Right hindlimb (tissue), 1 donor: ENCODE measurements around the gene LRRC49.
"Not testable (repeated sequence)": the region's sequence is repeated elsewhere in the genome, so short reads cannot be mapped to it uniquely, and the experiment has no call there.

ENCODE experiments used
- DNase-seq: peaks from one replicate; pipeline ENCODE4 v3.0.0-alpha.2; 2018

LRRC49 gene

DNA sequence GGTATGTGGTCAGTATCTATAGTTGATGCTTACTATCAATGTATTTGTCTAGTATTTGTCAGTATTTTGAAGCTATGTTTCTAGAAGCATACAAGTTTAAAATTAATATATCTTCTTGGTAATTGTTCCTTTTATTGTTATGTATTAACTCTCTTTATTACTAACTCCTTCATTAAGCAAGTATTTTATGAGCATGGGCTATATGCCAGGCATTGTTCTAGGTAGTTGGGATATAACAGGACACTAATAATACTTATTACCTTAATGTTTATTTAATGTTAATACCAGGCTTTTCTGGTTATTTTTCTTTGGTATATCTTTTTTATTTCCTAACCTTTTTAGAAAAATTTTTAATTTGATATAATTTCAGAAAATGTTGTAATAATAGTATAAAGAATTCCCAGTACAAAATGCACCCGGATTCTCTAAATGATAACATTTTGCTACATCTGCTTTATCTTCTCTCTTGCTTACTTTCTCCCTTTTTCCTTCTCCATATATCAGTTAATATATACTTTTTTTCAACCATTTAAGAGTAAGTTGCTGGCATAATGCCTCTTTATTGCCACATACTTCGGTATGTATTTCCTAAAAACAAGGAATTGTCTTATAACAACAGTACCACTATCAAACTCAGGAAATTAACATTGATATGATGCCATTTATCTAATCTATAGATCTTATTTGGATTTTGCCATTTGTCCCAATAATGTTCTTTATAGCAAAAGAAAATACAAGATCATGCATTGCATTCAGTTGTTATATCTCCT, 30.9 kb downstream of the LRRC49 start:
- DNase-seq: no peak

DNA sequence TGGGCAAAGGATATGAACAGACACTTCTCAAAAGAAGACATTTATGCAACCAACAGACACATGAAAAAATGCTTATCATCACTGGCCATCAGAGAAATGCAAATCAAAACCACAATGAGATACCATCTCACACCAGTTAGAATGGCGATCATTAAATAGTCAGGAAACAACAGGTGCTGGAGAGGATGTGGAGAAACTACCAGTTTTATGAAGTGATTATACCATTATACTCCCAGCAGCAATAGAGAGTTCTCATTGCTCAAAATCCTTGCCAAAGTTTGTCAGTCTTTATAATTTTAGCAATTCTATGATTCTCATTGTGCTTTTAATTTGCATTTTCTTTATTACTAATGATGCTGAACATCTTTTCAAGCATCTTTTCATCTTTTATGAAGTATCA, 34.3 kb downstream of the LRRC49 start:
- DNase-seq: not testable (repeated sequence)

DNA sequence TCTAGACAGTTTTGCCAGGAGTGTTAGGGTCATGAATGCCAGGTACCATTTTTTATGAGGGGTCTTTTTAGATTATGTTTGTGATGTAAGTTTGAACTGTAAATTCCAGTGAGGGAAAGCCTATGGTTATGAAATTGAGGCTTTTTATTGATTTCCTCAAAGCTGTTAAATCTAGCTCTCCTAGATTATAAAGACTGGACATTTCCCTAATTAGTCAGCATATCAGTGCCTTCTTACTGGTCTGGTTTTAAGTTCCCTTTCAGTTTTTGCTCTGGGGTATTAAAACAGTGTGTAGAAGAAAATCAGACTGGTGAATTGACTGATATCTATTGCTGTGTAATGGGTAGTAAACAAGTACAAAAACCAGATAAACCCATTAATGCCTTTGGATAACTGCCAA, 39.2 kb downstream of the LRRC49 start:
- DNase-seq: no peak

DNA sequence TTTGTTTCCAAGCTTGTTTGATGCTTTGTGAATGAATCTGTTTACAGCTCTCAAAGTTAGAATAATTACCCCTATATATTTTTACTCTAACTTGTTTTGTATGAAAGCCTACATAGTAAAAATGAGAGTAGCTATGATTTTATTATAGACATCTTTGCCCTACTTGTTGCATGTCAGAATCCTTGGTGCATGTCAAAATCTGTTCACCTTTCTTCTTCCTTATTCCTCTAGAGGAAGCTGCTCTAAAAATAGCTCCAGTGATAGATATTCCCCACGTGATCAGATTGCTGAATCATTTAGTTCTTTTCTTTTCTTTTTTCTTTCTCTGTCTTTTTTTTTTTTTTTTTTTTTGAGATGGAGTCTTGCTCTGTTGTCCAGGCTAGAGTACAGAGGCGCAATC, 39.8 kb downstream of the LRRC49 start:
- no peak for DNase-seq

DNA sequence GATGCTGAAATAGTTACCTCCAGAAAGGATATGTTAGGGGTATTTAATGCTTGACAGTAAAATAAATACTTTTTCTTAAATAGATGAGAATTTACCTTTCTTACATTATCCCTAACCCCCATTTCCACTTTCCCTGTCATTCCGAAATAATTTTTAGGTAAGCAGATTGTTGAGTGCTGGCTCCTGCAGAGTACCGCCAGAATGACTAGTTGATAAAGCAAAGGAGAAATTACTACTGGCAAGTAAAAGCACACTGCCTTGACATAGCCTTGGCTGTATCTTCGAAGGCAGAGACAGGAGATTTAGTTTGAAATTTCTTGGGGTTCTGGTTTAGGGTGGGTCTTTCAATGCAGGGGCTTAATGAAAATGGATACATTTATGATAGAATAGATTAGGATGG, 40.8 kb downstream of the LRRC49 start:
- no peak for DNase-seq

DNA sequence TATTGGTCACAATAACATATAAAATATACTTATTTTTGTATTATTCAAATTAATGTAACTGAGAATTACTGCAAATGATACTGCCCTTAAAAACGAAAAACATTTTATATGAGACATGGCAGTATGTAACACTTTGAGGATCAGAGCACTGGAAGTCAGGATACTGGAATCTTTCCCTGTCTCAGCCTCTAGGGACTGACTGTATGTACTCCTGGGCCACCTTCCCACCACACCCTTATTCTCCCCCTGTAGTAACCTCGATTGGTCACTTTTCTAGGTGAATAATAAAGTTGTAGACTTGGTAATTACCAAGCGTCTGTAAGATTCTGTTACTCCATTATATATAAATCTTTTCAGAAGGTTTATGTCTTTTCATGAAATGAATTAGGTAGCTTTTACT, 43.0 kb downstream of the LRRC49 start:
- no peak for DNase-seq

DNA sequence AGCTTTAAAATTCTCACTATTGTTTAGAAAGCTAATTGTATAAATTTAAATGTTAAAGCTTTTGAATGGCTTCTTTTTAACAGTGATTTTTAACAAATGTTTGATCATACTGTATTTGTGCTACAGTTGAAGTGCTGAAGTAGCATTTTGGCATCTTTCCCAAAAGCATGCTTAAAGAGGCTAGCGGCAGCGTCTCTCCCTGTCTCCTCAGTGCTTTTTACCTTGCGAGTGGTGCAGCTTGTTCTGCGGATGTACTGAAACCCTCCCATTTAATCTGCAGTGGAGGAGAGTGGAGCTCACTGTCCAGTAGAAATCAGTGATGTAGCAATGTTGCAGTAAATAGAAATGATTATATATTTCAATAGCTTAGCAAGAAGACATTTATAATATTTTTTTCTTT, 43.7 kb downstream of the LRRC49 start:
- DNase-seq: no peak

DNA sequence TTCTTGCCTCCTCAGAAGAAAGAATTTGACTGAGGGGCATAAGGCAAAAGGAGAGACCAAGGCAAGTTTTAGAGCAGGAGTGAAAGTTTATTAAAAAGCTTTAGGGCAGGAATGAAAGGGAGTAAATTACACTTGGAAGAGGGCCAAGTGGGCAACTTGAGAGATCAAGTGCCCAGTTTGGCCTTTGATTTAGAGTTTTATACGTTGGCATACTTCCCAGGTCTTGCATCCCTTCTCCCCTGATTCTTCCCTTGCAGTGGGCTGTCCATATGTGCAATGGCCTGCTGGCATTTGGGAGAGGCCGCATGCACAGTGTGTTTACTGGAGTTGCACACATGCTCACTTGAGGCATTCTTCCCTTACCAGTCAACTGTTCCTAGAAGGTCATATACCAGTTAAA, 50.7 kb downstream of the LRRC49 start:
- not testable (repeated sequence) for DNase-seq

DNA sequence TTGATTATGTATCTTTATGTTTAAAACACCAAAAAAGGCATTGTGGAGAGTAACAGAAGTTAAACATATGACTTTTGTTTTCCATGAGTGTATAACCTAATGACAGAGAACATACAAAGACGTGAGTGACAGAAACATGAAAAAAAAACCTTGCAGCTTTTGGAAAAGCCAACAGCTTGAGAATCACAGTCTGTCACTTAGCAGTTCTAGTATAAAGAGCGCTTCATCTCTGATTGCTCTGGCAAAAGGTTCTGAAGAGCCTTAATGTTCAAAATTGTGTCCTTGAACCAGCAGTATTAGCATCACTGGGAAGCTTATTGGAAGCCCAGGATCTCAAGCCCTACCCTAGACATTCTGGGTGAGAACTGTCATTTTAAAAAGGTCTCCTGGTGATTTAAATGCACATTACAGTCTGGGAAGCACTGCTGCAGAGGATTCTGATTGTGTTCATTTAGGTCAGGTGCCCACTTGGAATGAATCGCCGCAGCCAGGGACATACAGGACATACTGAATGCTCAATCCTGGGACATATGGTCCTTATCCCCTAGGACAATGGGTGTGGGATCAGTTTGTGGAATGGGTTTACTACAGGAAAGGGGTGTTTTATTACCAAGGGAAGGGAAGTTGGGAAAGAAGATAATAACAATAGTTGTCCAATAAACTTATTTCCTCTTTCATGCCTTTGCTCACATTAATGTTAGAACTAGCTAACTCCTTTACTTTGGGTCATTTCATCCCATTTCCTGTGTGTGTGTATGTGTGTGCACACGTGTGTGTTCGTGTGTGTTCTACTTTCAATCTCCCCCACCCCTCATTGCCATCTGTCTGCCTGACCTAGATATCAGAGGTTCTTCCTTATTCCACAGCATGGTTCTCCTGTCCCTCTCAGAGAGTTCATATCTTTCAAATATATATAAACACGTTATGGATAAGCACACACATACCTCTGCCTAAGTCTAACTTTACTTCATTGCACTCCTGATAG, 55.0 kb downstream of the LRRC49 start:
- no peak for DNase-seq

DNA sequence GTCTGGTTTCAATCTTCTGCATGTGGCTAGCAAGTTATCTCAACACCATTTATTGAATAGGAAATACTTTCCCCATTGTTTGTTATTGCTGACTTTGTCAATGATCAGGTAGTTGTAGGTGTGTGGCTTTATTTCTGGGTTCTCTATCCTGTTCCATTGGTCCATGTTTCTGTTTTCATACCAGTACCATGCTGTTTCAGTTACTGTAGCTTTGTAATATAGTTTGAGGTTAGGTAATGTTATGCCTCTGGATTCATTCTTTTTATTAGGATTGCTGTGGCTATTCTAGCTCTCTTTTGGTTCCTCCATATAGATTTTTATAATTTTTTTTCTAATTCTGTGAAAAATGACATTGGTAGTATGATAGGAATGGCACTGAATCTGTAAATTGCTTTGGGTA, 58.3 kb downstream of the LRRC49 start:
- DNase-seq: no peak

DNA sequence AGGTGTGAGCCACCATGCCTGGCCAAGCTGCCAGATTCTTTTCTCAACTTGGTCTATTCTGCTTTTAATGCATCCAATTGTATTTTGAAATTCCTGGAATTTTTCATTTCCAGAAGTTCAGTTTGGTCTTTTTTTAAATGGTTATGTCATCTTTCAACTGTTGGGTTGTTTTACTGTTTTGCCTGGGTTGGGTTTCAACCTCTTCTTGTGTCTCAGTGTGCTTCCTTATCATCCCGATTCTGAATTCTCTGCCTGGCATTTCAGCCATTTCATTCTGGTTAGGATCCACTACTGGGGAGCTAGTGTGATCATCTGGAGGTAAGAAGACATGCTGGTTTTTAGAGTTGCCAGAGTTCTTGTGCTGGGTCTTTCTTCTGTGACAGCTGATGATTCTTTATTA, 61.5 kb downstream of the LRRC49 start:
- DNase-seq: no peak

DNA sequence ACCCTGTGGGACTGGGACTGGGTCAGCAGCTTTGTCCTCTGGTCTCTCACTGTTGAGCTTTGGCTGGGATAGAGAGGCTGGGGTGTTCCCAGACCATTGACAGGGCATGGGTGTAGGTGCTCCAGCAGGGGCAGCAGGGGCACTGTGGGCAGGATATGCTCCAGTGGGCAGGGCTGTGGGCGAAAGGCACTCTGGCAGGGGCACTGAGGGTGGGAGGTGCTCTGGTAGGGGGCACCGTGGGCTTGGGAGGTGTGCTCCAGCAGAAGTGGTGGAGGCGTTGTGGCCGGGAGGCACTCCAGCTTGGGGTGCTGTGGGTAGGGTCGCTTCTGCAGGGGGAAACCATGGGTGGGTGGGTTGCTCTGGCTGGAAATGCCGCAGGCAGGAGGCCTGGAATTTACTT, 62.1 kb downstream of the LRRC49 start:
- no peak for DNase-seq

DNA sequence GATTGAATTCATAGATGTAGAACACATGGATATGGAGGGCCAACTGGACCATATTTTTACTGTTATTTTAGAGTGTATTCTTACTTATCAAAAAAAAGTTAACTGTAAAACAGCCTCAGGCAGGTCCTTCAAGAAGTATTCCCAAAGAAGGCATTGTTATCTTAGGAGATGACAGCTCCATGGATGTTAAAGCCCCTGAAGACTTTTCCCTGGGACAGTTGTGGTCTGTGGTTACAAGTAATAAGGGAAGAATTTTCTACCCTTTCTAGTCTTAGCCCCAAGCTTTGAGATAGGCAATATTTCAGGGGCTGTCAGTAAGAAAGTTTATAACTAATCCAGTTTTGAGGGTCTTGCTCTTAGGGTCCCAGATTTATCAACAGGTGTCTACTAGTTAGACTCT, 62.5 kb downstream of the LRRC49 start:
- DNase-seq: no peak

DNA sequence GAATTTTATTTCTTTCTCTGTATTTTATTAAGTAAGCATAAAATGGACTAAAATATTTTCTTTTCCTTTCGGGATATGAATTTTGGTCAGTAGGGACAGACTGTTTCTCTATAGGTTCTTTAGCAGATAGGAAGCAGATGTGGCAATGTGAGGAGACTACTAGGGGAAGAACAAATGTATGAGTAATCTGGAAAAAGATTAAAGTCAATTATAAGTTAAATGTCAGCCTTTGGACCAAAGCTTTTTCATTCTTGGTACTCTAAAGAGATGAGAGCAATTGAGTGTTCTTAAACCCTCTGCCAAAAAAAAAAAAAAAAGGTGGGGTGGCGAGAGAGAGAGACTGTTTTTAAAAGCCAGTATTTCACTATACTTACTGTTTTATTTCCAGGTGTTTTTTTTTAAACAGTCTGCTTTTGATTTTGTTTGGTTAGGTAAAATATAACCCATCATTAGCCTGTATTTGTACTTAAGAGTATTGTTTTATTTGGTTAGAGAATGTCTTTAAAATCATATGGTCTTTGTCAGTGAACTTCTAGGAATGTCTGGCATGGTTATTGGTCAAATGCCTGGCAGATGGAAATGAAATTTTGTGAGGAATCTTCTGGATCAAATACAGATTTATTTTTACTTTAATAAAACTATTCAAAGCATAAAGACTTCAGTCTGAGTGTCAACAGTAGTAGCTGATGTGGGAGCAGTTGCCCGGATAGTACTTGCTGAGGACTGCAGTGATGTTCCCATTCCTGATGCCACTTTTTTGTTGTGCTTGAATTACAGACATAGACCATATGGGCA, 63.8 kb downstream of the LRRC49 start:
- DNase-seq: no peak

DNA sequence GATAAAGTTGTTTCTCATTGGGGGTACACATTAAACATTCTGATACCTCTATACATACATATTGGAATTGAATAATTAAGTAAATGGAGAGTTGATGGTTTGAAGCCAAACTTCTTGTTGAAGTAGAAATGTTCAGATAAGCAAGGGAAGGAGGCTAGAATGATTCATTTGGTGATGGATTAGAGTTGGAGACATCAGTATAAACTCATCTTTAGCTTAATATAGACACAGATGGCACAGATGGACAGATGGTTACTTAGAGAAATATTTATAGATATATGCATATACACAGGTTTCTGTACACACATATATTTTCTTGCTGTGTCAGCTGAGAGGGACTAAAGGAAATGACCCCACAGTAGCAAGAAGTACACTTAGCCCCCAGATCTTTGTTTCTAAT, 69.5 kb downstream of the LRRC49 start:
- no peak for DNase-seq

DNA sequence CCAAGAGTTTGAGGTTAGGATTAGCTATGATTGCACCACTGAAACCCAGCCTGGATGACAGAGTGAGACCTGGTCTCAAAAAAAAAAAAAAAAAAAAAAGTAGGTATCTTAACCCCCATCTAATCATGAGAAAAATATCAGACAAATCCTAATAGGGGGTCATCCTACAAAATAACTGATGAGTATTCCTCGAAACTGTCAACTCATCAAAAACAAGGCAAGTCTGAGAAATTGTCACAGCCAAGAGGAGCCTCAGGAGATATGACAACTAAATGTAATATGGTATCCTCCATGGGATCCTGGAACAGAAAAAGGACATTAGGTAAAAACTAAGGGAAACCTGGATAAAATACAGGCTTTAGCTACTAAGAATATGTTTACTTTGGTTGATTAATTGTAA, 70.6 kb downstream of the LRRC49 start:
- no peak for DNase-seq

DNA sequence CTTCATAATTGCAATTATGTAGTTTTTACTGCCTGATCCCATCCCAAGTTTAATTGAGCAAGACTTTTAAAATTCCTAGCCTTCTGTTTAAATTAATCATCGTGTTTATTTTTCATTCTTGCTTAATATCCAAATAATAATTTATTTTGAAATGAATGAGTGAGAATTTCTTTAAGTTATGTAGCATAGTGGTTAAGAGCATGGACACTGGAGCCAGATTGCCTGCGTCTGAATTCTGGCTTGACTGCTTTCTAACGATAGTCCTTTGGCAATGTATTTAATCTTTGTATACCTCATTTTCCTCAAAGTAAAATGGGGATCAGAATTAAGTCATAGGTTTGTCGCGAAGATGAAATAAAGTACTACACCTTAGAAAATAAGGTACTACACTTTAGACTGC, 71.4 kb downstream of the LRRC49 start:
- no peak for DNase-seq

DNA sequence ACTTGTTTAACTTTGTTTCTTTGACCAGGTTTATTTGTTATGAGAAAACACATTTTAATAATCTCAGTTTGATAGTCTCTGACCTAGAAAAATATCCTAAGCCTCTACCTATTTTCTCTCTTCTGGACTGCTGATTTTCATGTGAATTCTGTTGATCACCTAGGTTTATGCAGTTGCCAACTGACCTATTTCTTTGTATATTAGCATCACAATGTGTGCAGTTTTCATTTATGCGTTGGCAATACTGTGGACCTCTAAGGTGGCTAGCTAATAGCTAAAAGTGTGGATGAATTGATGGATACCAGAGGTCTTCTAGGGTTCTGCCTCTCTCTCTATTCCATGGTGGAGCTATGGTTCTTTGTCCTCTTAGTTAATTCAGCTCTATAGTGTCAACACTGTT, 72.1 kb downstream of the LRRC49 start:
- DNase-seq: no peak

DNA sequence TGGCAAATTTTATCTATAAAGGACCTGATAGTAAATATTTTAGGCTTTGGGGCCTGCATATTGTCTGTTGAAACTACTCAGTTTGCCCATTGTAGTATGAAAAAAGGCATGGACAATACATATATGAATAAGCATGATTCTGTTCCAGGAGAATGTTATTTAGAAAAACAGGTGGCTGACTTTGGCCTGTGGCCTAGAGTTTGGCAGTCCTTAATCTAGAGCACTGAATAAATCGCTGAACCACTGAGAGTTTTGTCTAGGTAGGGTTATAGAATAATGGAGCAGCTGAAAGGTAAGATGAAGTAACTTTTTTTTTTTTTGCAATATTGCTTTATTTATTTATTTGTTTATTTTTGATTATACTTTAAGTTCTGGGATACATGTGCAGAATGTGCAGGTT, 75.0 kb downstream of the LRRC49 start:
- no peak for DNase-seq

DNA sequence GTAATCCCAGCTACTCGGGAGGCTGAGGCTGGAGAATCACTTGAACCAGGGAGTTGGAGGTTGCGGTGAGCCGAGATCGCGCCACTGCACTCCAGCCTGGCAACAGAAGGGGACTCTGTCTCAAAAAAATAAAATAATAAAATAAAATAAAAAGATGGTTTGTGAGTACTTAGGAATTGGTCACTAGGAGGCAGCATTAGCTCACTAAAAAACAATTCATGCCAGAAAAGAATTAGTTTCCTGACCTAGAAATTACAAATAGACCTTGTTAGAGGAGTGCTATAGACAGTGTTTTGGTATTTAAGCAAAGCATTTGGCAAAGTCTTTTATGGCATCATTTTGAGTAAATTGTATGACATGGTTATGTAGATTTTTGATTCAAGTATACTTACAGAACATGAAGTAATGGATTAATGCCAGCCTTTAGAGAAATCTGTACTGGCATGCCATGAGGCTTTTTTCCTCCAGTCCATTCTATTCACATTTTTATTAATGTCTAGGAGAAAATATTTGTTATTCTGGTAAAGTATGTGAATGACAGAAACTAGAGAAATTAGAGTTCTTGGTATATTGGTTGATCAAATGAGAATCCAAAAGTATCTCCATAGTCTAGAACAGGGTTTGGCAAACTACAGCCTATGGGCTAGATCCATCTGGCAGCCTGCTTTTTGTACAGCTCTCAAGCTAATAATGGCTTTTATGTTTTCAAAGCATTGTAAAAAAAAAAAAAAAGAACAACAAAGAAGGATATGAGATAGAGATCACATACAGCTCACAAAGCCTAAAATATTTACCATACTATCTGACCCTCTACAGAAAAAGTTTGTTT, 81.6 kb downstream of the LRRC49 start:
- no peak for DNase-seq

DNA sequence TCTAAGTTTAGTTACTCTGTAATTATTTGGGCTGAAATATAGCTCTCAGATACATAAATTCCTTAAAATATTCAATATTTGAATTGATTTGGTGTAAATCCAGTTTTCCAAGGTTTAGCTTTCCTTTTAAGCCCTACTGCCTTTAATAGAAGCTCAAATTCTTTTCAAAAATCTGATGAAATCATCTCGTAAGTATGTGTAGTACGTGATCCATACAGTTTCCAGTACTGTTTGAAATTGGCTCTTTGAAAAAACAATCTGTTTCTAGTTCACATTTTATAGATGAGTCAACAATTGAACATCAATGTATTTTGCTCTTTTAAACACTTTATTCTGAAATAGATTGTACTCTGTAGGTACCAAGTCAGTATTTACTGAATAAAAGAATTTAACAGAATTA, 84.2 kb downstream of the LRRC49 start:
- no peak for DNase-seq

DNA sequence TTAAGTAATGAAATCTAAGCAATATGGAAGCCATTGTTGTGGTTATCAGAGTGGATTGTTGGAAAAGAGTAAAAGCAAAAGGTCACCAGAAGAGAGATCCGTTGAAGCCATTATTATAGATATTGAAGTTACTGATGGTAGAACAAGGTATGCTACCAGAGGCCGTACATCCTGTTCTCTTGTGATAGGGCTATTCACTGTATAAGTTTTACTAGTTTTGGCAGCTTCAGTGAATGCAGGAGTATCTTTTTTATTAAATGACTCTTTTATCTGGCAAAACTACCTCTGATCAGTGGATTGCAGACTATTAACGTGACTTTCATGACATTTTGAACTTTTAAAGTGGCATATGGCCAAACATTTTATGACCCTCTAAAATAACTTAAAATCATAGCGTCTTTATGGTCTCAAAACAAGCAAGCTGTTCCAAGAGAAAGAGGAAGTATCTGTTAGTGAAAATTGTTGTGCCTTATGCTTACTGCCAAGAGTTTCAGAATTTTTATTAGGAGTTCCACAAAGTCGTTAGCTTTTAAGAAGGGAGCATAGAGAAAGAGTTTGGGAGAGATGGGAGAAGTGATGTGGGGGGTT, 102.9 kb downstream of the LRRC49 start:
- DNase-seq: no peak
